K562 (cell line): Measurements from ENCODE around the gene OVOL2.

ENCODE experiments used
- CTCF ChIP-seq, 3 experiments: IDR thresholded peaks in 2 of 3; conservative IDR thresholded peaks in 1 of 3; 2 replicates each; pipeline ENCODE4 v1.5.1; 2011 to 2012; ENCODE audit warnings: low read length in 3 of 3, mild to moderate bottlenecking in 3 of 3, control low read depth in 2 of 3, improper control_type of control experiment in 1 of 3, inconsistent platforms in 1 of 3, low read depth in 1 of 3, mixed read lengths in 1 of 3, moderate library complexity in 1 of 3; ENCODE audit not compliant: insufficient read depth in 2 of 3
- ETS1 ChIP-seq: conservative IDR thresholded peaks from 2 replicates; pipeline ENCODE4 v1.6.1; 2011; ENCODE audit warnings: low read depth, mild to moderate bottlenecking, low read length; ENCODE audit not compliant: control insufficient read depth
- GTF2B ChIP-seq: IDR thresholded peaks from 2 replicates; pipeline ENCODE4 v1.6.1; 2011; ENCODE audit not compliant: insufficient read length; ENCODE audit errors: extremely low read depth
- HDAC6 ChIP-seq: IDR thresholded peaks from 2 replicates; pipeline ENCODE4 v1.6.1; 2012; ENCODE audit warnings: low read depth, mild to moderate bottlenecking, control low read depth, inconsistent platforms, low read length, moderate library complexity
- HDGF ChIP-seq: fragments of 450-650 bp; IDR thresholded peaks from 2 replicates; pipeline ENCODE4 v1.6.1; 2016
- JUN ChIP-seq, 2 experiments: sonication (generic) in 1 of 2; formaldehyde crosslinking in 1 of 2; IDR thresholded peaks; 2 replicates each; pipeline versions ENCODE4 v1.6.1 to v1.8.0; 2012 to 2022; ENCODE audit warnings: borderline replicate concordance in 2 of 2, mild to moderate bottlenecking in 2 of 2, improper control_type of control experiment in 1 of 2, low read depth in 1 of 2, low read length in 1 of 2, missing genetic modification reagents in 1 of 2
- NR3C1 ChIP-seq: sonication (generic); formaldehyde crosslinking; IDR thresholded peaks from 2 replicates; pipeline ENCODE4 v1.8.1; 2022; ENCODE audit warnings: missing genetic modification reagents
- POLR2A ChIP-seq: fragments of 450-650 bp; conservative IDR thresholded peaks from 2 replicates; pipeline ENCODE4 v1.6.1; 2016
- USF1 ChIP-seq: sonication (generic); formaldehyde crosslinking; IDR thresholded peaks from 2 replicates; pipeline ENCODE4 v1.9.0; 2022; ENCODE audit warnings: mild to moderate bottlenecking, missing genetic modification reagents

- TF ChIP-seq USF1 (CRISPR knock-in tag) (no peak), NR3C1 (CRISPR knock-in tag) (no peak), POLR2A (no peak), GTF2B (no peak), ETS1 (no peak), HDGF (no peak), HDAC6 (no peak), JUN (IDR thresholded peaks at IDR 0.05; ENCODE audit: borderline replicate concordance, low read depth, low read length) (no peak), JUN (CRISPR knock-in tag; IDR thresholded peaks at IDR 0.05; ENCODE audit: borderline replicate concordance) (no peak), CTCF (IDR thresholded peaks at IDR 0.05 in 2 of 3, conservative IDR thresholded peaks at IDR 0.05 in 1 of 3; ENCODE audit: insufficient read depth in 2 of 3, low read depth in 1 of 3, low read length in 3 of 3) (no peak)
Measured at GRCh38 chr20:18090477-18090876, 32.8 kb upstream of the OVOL2 start.
